Activated CD4-positive, alpha-beta T cell treated with anti-CD3 and anti-CD28 coated beads for 48 hours (primary cell): ENCODE data around the gene MYO5C.
"Not testable (repeated sequence)": the region's sequence is repeated elsewhere in the genome, so short reads cannot be mapped to it uniquely, and the experiment has no call there.

Source experiments
- DNase-seq: peaks from one replicate; pipeline ENCODE4 v3.0.0-alpha.2; 2020

MYO5C gene

GRCh38 chr15:52165494-52166131 lies 130.0 kb downstream of the MYO5C start:
- not testable (repeated sequence) for DNase-seq

DNA sequence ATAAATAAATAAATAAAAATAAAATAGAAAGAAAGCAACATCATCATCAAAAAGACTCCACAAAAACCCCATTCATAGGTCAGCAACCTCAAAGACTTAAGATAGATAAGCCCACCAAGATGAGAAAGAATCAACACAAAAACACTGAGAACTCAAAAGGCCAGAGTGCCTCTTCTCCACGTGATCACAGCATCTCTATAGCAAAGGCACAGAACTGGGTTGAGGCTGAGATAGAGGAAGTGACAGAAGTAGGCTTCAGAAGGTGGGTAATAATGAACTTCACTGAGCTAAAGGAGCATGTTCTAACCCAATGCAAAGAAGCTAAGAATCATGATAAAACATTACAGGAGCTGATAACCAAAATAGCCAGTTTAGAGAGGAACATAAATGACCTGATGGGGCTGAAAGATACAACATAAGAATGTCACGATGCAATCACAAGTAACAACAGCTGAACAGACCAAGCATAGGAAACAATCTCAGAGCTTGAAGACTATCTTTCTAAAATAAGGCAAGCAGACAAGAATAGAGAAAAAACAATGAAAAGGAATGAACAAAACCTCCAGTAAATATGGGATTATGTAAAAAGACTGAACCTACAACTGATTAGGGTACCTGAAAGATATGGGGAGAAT lies 130.9 kb downstream of the MYO5C start:
- no peak for DNase-seq

DNA sequence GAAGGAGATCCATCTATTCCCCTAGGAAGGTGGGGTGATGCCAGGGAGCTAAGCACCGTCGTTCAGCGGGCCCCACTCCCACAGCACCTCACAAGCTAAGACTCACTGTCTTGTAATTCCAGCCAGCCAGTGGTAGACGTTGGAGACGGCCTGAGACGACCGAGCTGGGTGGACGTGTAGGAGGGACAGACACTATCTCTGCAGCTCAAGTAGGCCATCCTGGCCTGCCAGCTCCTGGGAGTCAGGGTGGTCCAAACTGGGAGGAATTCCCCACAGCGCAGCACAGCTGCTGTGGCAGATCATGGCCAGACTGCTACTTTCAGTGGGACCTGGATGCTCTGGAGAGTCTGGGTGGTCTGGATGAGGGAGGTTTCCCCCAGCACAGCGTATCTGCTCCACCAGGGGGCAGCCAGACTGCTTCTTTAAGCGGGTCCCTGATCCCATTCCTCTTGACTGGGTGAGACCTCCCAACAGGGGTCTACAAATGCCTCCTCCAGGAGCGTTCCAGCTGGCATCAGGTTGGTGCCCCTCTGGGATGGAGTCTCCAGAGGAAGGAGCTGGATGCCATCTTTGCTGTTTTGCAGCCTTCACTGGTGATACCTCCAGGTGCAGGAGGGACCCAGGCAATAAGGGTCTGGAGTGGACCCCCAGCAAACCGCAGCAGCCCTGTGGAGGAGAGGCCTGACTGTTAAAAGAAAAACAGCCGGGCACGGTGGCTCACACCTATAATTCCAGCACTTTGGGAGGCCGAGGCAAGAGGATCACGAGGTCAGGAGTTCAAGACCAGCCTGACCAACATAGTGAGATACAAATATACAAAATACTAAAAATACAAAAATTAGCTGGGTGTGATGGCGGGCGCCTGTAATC lies 132.0 kb downstream of the MYO5C start:
- peak; percentile 23 for DNase-seq

DNA sequence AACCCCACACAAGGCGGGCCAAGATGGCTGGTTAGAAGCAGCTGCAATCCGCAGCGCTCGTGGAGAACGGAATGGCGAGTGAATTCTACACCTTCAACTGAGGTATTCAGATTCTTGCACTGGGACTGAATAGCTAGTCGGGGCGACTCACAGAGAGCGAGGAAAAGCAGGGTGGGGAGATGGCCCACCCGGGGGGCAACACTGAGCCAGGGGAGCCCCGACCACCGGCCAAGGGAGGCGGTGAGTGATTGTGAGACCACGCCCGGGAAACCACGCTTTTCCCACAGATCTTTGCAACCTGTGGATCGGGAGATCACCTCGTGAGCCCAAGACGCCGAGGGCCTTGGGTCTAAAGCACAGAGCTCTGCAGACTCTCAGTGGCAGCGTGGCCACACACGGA lies 132.7 kb downstream of the MYO5C start:
- DNase-seq, result no peak

DNA sequence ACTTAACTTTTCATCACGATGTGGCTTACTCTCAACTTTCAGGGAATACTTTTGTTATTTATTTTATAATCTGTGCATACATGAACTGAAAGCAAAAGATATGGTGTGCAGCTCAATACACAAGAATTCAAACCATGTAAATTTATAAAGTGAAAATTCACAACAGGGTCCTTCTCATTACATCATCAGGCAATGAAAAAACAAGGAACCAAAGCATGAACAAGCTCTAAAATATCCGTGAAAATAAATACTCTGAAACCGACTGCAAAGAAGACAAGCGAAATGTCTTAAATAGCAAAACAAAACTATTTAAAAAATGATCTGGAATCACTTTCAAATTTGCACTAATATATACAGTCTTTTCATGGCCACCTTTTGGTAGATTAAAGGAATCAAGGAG lies 133.3 kb downstream of the MYO5C start:
- DNase-seq, result no peak

DNA sequence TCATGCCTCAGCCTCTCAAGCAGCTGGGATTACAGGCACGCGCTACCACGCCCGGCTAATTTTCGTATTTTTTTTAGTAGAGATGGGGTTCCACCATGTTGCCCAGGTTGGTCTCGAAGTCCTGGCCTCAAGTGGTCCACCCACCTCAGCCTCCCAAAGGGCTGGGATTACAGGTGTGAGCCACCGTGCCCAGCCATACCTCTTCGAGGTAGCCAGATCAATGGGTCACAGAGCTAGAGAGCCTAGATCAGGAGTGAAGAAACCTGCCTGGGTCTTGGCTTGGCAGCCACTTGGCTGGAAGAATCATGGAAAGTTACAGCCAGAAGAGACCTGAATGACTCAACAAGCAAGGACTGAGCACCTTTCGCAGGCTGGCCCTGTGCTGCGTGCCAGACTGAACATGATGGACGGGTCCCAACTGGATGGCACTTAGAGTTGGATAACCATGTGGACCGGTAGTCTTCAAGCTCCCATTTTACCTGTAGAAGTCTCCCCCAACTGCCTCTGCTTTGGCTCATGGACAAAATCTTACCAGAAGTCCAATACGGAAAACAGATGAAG lies 134.1 kb downstream of the MYO5C start:
- no peak for DNase-seq

GRCh38 chr15:52159645-52160044 lies 136.0 kb downstream of the MYO5C start:
- DNase-seq, result no peak

DNA sequence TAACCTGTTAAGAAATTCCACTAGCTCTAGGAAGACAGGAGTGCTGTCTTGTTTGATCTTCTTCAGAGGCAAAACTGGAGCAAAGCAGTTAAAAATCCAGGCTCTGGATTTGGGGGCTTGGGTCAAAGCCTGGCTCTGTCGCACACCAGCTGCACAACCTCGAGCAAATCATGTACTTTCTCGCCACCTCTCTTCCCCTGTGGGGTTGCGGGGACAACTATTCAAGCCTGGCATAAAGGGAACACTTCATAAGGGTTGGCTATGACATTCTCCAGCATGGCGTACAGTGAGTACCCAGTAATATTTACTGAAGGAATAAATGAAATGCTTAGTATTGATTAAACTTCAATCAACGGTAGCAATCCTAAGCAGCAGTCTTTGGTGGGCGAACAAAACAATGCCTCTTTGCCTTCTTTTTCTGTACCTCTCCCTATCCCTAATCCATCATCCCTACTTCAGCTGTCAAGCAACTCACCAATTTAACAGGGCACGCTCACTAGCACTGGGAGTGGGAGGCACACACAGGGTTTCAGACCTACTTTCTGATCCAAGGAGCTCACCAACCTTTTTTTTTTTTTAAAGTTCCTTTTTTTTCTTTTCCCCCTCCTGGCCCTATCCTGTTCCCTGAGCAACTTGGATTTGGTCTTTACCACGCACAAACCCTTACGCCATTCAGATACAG lies 137.4 kb downstream of the MYO5C start:
- DNase-seq, result no peak

DNA sequence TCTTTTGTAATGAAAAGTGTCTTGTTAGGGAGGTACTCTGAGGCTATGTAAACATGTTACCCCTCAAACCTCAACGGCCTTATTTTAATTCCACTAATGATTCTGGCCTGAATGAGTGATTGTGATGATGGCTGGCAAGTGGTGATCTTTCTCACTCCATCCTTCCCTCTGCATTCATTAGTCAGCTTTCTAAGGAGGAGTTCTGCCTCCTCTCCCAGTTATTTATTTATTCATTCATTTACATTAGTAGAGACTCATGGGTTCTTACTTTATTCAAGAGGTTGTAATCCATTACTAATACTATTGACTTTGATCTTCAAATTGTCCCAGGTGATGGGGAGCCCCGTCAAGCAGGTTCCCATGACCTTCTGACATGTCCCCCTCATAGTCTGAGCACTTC lies 139.7 kb downstream of the MYO5C start:
- DNase-seq, result no peak

- no peak for DNase-seq
Observed at GRCh38 chr15:52154896-52155865, 140.4 kb downstream of the MYO5C start.

DNA sequence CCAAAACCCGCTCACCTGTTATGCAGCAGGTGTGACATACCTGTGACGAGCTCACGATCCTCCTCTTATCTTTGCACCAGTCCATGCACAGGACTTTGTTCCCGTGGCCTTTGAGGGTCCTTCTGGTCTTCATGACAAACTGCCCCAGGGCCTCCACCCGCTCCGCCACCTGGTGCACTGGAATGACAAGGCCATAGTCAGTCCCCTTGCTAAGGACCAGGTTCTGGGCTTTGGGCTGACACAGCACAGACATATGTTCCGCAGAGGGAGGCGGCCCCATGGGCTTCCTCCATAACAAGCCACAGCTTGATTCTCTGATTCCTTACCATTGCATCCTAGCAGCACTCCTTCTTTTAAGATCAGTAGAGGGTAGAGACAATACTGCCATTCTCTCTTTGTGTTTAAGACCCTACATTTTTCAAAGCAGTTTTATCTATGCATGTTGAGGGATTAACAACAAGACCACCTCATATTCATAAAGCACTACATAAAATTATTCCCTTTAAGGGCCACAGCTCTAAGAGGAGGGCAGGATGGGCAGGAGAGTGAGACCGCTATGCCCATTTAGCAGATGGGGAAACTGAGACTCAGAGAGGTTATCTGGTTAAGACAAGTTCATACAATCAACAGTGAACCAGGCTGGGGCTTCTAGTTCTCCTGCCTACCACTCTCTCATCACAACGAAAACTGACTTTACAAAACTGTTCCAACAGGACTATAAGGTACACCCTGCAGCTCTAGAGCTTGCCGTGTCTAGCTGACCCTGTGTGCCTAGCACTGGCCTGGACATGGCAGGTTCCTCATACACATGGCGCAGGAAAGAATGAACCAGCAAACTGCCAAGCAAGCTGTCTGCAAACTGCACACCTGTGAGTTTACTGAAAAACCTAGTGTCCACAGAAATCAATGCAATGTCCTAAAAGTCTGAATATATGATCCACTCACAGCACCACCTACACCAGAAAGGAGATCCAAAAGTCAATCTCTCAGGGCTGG lies 141.4 kb downstream of the MYO5C start:
- no peak for DNase-seq

DNA sequence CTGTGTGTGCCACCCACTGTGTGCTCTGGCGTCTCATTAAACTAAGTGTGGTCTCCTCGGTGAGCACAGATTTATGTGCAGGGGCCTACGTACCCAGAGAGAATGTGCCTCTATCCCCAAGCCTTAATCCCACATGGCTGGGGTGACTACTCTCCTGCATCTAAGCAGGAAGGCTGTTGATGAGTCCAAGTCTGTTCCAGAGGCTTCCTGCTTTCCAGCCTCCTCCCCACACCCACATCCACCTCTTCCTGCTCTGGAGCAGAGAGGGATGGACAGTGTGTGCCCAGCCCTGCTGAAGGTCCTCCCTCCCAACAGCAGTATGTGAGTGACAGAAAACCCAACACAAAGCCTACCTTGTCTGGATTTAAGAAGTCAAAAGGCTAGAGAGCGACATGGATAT lies 144.3 kb downstream of the MYO5C start:
- no peak for DNase-seq

DNA sequence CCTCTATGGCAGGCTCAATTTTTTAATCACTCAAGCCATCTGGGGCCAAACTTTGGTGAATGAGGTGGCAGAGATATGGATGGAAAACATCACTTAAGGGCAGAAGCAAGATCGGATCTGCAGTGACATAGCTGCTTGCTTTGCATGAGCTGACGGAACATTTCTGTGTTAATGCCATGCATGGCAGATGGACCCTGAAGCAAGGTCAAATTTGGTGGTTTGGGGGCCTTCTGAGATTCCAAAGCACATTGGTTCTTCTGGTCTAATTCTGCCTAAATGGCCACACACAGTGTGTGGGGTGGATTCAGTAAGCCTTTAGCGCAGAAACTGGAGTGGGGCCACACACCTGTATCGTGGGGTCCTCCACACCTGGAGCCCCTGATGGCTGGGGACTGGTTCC lies 144.7 kb downstream of the MYO5C start:
- DNase-seq, result no peak

DNA sequence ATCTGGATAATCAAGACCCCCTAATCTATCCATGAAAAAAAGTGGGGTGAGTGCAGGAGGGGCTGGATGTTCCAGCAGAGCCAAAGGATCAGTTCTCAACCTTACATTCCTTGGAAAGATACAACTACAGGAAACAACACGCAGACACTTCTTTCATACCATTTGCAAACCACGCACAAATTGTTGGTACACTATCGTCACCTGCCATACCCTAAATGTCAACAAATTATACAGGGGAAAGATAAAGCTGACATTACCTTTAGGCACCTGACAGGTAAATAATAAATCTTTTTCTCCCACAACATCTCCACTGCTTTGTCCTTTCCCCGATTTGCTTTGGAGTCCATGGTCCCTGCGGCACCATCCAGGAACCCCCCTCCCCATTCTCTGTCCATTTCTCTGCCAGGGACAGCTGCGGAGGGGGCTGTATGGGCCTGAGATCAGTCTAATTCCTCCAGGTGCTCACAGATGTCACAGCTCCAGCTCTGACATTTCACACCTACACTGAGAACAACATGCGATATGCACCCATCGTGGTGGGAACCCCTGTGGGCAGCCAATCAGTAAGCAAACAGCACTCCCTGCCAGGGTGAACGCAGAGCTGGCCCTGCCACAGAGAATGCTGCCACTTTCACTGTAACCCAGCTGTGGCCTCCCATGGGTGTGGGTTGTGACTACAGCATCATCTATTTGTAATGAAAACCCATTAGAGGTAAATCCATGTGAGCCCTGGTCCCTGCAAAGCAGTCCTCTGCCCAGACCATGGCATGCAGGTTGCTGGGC lies 145.4 kb downstream of the MYO5C start:
- no peak for DNase-seq

DNA sequence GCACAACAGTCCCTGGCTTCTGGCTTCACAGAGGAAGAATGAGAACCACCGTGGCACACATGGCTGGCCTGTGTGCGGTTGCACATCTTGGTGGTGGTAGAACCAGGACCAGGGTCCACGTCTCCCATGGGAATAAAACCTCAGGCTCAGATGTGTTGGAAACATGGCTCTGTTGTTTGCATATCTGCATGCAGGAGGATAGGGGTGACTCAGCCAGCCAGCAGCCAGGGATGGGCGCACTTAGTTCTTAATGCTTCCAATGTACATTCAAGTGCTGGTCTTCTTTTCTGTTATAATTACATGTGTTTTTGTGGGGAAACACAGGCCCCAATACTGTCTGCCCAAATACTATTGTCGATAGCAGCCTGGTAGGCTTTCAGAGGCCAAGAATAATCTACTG lies 147.2 kb downstream of the MYO5C start:
- no peak for DNase-seq

GRCh38 chr15:52146776-52147175 lies 148.8 kb downstream of the MYO5C start:
- no peak for DNase-seq

DNA sequence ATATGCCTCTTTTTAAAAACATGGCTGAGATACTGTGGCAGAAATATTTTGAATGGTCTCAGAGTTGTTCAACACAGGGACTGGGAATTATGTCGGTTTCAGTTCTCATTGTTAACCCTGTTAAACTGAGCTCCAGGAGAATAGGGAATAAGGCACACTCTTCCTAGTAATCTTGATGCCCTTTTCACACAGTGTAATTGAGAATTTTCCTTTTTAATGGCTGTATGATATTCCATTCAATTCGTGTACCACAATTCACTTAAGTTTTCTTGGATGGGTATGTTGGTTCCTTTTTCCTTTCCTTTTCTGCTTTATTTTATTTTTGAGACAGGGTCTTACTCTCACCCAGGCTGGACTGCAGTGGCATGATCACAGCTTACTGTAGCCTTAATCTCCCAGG lies 149.3 kb downstream of the MYO5C start:
- DNase-seq, result no peak

- no peak for DNase-seq
Observed at GRCh38 chr15:52144656-52145178, 150.9 kb downstream of the MYO5C start.

DNA sequence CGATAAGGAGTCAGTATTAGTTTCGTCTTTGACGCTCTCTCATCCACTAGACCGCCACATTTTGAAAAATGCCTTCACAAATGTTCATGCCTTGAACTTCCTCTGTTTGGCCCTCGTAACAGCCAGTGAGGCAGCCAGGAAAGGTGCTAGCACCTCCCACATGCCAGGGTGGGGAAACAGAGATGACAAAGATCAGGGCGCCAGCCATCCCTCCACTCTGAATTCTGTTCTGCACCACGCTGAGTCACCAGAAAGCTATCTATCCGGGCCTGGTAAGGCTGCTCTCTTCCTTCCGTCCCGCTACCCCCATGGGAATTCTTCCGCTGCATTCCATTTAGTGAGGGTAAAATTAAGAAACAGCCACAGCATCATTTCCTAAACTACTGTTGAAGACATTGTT lies 151.7 kb downstream of the MYO5C start:
- no peak for DNase-seq
